HepG2 (cell line): ENCODE data around the gene FITM2. TPM values are rescaled to one million over a fixed set of nuclear protein-coding genes. Genes with fewer than 3 reads are reported as not detected.

Experiments
- ARHGAP35 ChIP-seq: sonication (generic); formaldehyde crosslinking; IDR thresholded peaks from 2 replicates; pipeline ENCODE4 v1.9.0; 2022; ENCODE audit warnings: mild to moderate bottlenecking, inconsistent platforms, moderate library complexity, missing genetic modification reagents, borderline replicate concordance
- CCAR2 ChIP-seq: fragments of 200-400 bp; formaldehyde crosslinking; optimal IDR thresholded peaks from 2 replicates; pipeline ENCODE3; 2018; ENCODE audit warnings: low read depth, mild to moderate bottlenecking, low read length, moderate library complexity
- HINFP ChIP-seq: sonication (generic); formaldehyde crosslinking; IDR thresholded peaks from 2 replicates; pipeline ENCODE4 v1.4.0; 2020; ENCODE audit warnings: low read depth, mild to moderate bottlenecking, missing genetic modification reagents
- HOXA5 ChIP-seq: sonication (generic); formaldehyde crosslinking; IDR thresholded peaks from 2 replicates; pipeline ENCODE4 v1.4.0; 2020; ENCODE audit warnings: missing genetic modification reagents
- MAFF ChIP-seq: IDR thresholded peaks from 2 replicates; pipeline ENCODE4 v1.6.1; 2011; ENCODE audit warnings: low read depth, low read length, improper control_type of control experiment
- MEIS1 ChIP-seq: sonication (generic); formaldehyde crosslinking; IDR thresholded peaks from 2 replicates; pipeline ENCODE4 v1.9.0; 2021; ENCODE audit warnings: mild to moderate bottlenecking, missing genetic modification reagents, moderate library complexity, borderline replicate concordance
- MLXIP ChIP-seq: sonication (generic); formaldehyde crosslinking; IDR thresholded peaks from 2 replicates; pipeline ENCODE4 v1.9.0; 2021; ENCODE audit warnings: missing genetic modification reagents, borderline replicate concordance
- PAX8 ChIP-seq: sonication (generic); formaldehyde crosslinking; IDR thresholded peaks from 2 replicates; pipeline ENCODE4 v1.8.0; 2022; ENCODE audit warnings: mild to moderate bottlenecking, missing genetic modification reagents, borderline replicate concordance
- RBM22 ChIP-seq: fragments of 200-400 bp; formaldehyde crosslinking; optimal IDR thresholded peaks from 2 replicates; pipeline ENCODE3; 2017; ENCODE audit warnings: mild to moderate bottlenecking, low read length, moderate library complexity
- REXO4 ChIP-seq: sonication (generic); formaldehyde crosslinking; IDR thresholded peaks from 2 replicates; pipeline ENCODE4 v1.8.0; 2022; ENCODE audit warnings: missing genetic modification reagents, mild to moderate bottlenecking, borderline replicate concordance
- ZBTB10 ChIP-seq: sonication (generic); formaldehyde crosslinking; IDR thresholded peaks from 2 replicates; pipeline ENCODE4 v1.4.0; 2020; ENCODE audit warnings: missing genetic modification reagents, borderline replicate concordance
- ZBTB4 ChIP-seq: sonication (generic); formaldehyde crosslinking; IDR thresholded peaks from 2 replicates; pipeline ENCODE4 v1.4.0; 2020; ENCODE audit warnings: missing genetic modification reagents, mild to moderate bottlenecking, borderline replicate concordance
- ZNF224 ChIP-seq: sonication (generic); formaldehyde crosslinking; IDR thresholded peaks from 2 replicates; pipeline ENCODE4 v1.5.0; 2020; ENCODE audit warnings: mild to moderate bottlenecking, missing genetic modification reagents
- ZNF414 ChIP-seq: sonication (generic); formaldehyde crosslinking; IDR thresholded peaks from 2 replicates; pipeline ENCODE4 v1.5.0; 2020; ENCODE audit warnings: missing genetic modification reagents
- ZNF678 ChIP-seq: sonication (generic); formaldehyde crosslinking; IDR thresholded peaks from 2 replicates; pipeline ENCODE4 v1.4.0; 2020; ENCODE audit warnings: mild to moderate bottlenecking, missing genetic modification reagents
- ZNF777 ChIP-seq: sonication (generic); formaldehyde crosslinking; IDR thresholded peaks from 2 replicates; pipeline ENCODE4 v1.4.0; 2020; ENCODE audit warnings: missing genetic modification reagents
- ZZZ3 ChIP-seq: sonication (generic); formaldehyde crosslinking; IDR thresholded peaks from 2 replicates; pipeline ENCODE4 v1.4.0; 2020; ENCODE audit warnings: missing genetic modification reagents, mild to moderate bottlenecking, borderline replicate concordance
- polyA plus RNA-seq, 8 experiments: library from polyadenylated mRNA; depleted of rRNA in 3 of 8; stranded (reverse) in 7 of 8; unstranded in 1 of 8; fragments of >200 nt; fragmentation: Illumina TruSeq in 4 of 8; extraction: Trizol in 4 of 8; gene quantifications; 2 replicates each; pipeline versions ENCODE4 v1.2.1 to v1.2.3, GENCODE V29; 2011 to 2016; ENCODE audit warnings: low read depth in 4 of 8, missing spikeins in 1 of 8, mixed read lengths in 1 of 8; ENCODE audit not compliant: insufficient read depth in 1 of 8
- total RNA-seq, 5 experiments: library from RNA; depleted of rRNA; stranded (reverse); fragments of >200 nt; fragmentation: Illumina TruSeq; extraction: Trizol; gene quantifications; 2 replicates each; pipeline ENCODE4 v1.2.3, GENCODE V29; 2016; ENCODE audit warnings: low read depth in 1 of 5

Gene FITM2
- total and polyA plus RNA-seq, 2 of the 13 experiments (the other 11 are each of a cell fraction or from before 2014, with no cell fraction given) = 9.6 to 24.5 TPM

GRCh38 chr20:44302026-44302669 lies 8.9 kb downstream of the FITM2 start (continued):
- TF ChIP-seq ZBTB4 (CRISPR knock-in tag) = 0 out of 2 replicates have a peak, but pooled peaks have one; percentile 81
- TF ChIP-seq ZBTB10 = no peak; the same call in 1 of the 2 replicates
- TF ChIP-seq PAX8 (CRISPR knock-in tag) = peak; percentile 14; the same call in 1 of the 2 replicates
- TF ChIP-seq HOXA5 = no peak
- 0 out of 2 replicates have a peak, but pooled peaks have one; percentile 27 for TF ChIP-seq ARHGAP35 (CRISPR knock-in tag)
- no peak for TF ChIP-seq ZNF777 (CRISPR knock-in tag)
- TF ChIP-seq ZNF414 = peak; percentile 93
- peak; percentile 34; the same call in 1 of the 2 replicates for TF ChIP-seq ZNF224
- peak; percentile 87 for TF ChIP-seq RBM22
- TF ChIP-seq CCAR2 = no peak
- no peak for TF ChIP-seq MLXIP (CRISPR knock-in tag)
- peak; percentile 92; the same call in 1 of the 2 replicates for TF ChIP-seq ZNF678 (CRISPR knock-in tag)
- TF ChIP-seq MAFF = no peak
- no peak; the same call in 1 of the 2 replicates for TF ChIP-seq HINFP
- no peak for TF ChIP-seq REXO4
- TF ChIP-seq ZZZ3 (CRISPR knock-in tag) = peak; percentile 73; the same call in 1 of the 2 replicates
- TF ChIP-seq MEIS1 (CRISPR knock-in tag) = peak; percentile 91; the same call in 1 of the 2 replicates
